GM18517 (cell line): Measurements from ENCODE around the gene SLC25A48.
"Not testable (repeated sequence)": the region's sequence is repeated elsewhere in the genome, so short reads cannot be mapped to it uniquely, and the experiment has no call there.

Experiments used
- ATAC-seq: cut with Tn5 transposase; IDR thresholded peaks from one replicate; pipeline ENCODE4 v1.9.1; 2021; ENCODE audit warnings: mild to moderate bottlenecking, moderate library complexity; ENCODE audit not compliant: unreplicated experiment

The SLC25A48 gene

DNA sequence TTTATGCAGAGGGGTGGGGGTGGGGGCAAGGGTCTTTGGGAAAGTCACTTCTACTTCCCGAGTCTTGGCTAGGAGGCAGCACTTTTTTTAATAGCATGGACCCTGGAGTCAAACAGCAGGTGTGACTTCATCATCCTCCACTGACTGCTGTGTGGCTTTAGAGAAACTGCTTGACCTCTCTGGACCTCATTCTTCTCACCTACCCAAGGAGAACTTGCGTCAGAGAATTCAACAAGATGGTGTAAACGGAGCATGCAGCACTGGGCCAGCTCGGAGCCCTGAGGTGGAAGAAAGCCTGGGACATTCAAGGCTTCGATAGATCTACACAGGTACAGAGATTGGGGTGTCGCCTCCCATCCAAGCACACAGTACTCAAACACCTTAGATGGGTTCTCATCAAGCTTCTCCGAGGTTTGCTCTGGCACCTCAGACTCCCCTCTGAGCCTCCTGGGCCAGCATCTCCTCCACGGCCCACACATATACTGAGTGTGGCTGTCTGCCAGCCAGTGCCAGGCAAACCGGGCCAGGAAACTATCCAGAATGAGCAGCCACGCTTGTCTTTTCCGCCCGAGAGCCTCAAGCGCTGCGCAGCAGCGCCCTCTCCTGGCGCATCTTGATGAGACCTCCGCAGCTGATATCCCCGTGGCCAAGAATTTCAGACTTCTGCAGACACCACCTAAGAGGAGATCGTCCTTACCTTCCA, 4.6 kb upstream of the SLC25A48 start:
- no peak for ATAC-seq

GRCh38 chr5:135830384-135830700, 4.1 kb upstream of the SLC25A48 start:
- ATAC-seq = no peak

DNA sequence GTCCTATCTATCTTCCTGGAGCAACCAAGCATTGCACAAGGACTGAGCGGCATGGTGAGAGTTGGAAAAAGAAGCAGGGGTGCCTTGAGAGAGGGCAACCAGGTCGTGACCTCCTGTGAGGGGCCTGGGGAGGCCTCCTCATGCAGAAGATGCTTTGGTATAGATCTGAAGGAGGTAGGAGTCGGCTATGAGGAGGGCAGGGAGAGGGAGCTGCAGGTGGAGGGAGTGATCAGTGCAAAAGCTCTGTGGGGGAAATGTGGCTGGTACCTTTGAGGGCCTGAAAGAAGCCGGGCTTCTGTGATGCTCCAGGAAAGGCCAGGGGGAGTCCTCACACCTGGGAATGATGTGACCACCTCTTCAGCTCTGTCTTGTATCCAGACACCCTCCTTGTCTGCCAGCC, 3.6 kb upstream of the SLC25A48 start:
- no peak for ATAC-seq

GRCh38 chr5:135831439-135831838, 3.0 kb upstream of the SLC25A48 start:
- ATAC-seq = no peak

GRCh38 chr5:135831851-135832555, 2.5 kb upstream of the SLC25A48 start:
- ATAC-seq = no peak

- no peak for ATAC-seq
Observed at GRCh38 chr5:135832941-135833920, 1.2 kb upstream of the SLC25A48 start.

DNA sequence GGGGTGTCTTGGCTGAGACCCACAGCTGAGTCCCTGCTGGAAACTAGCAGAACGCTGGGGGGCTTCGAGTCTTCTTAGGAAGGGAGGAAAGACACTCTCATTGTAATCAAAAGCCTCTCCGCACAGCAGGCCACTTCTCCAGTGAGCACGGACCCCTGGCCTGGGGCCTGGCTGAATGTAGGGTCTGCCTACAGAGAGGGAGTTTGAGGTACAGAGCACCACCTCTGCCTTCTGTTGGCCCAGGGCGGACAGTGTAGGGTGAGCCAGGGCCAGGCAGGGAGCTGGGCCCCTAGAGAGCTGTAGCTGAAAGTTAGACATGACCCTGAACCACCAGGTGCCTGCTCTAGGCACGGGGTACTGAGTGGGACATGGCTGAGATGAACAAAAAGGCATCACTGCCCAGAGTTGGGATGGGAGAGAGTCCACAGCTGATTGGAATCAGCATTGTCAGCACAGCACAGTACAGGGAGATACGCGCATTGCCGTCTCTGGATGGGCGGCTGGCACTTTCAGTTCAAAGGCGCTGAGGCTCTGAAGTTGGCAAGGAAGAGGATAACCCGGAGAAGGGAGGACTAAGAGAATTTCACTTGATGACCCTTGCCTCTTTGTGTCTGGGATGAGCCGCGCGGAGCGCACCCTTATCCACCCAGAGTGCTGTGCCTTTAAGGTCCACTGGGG, 363 bp upstream of the SLC25A48 start:
- peak; percentile 63 for ATAC-seq

- no peak for ATAC-seq
Observed at GRCh38 chr5:135835766-135836165, 1.3 kb downstream of the SLC25A48 start.

DNA sequence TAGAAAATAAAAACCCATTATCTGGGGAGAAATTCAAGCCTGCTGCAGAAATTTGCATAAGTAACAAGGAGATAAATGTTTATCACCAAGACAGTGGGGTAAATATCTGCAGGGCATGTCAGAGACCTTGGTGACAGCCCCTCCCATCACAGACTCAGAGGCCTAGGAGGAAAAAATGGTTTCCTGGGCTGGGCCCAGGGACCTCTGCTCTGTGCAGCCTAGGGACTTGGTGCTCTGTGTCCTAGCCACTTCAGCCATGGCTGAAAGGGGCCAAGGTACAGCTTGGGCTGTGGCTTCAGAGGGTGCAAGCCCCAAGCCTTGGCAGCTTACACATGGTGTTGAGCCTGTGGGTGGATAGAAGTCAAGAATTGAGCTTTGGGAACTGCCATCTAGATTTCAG, 3.9 kb downstream of the SLC25A48 start:
- ATAC-seq = not testable (repeated sequence)

DNA sequence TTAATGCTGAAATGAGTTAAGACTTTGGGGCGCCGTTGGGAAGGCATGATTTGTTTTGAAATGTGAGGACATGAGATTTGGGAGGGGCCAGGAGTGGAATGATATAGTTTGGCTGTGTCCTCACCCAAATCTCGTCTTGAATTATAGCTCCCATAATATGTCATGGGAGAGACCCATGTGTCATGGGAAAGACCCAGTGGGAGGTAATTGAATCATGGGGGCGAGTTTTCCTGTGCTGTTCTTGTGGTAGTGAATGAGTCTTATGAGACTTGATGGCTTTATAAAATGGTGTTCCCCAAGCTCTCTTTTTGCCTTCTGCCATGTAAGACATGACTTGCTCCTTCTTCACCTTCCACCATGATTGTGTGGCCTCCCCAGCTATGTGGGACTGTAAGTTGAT, 5.1 kb downstream of the SLC25A48 start:
- no peak for ATAC-seq

DNA sequence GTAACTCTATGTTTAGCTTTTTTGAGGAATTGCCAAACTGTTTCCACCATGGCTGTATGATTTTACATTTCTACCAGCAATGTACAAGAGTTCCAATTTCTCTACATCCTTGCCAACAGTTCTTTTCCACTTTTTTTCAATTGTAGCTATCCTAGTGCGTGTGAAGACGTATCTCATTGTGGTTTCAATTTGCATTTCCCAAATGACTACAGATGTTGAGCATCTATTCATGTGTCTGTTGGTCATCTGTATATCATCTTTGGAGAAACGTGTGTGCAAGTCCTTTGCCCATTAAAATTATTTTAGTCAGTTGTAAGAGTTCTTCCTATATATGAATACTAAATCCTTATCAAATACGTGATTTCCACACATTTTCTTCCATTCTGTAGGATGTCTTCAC, 6.5 kb downstream of the SLC25A48 start:
- ATAC-seq = no peak

GRCh38 chr5:135842737-135843136, 8.3 kb downstream of the SLC25A48 start:
- ATAC-seq = no peak

- no peak for ATAC-seq
Observed at GRCh38 chr5:135843571-135844337, 9.3 kb downstream of the SLC25A48 start.

GRCh38 chr5:135846311-135846710, 11.8 kb downstream of the SLC25A48 start:
- ATAC-seq = no peak

- no peak for ATAC-seq
Observed at GRCh38 chr5:135847976-135848375, 13.5 kb downstream of the SLC25A48 start.

DNA sequence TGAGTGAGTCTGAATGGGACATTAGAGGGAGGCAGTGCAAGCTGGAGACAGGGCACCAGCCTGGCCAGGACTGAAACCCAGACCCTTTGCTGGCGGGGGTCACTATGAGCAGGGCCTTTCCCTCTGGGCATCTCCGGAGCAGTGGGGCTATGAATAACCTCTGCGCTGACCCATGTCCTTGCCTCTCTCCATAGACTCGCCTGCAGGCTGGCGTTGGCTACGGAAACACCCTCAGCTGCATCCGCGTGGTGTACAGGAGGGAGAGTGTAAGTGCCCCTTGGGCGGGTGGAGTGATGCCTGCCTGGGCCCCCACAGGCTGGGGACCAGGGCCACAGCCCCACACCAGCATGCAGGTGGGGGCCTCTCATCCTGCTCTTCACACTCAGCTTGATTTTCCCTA, 15.8 kb downstream of the SLC25A48 start:
- ATAC-seq = no peak

DNA sequence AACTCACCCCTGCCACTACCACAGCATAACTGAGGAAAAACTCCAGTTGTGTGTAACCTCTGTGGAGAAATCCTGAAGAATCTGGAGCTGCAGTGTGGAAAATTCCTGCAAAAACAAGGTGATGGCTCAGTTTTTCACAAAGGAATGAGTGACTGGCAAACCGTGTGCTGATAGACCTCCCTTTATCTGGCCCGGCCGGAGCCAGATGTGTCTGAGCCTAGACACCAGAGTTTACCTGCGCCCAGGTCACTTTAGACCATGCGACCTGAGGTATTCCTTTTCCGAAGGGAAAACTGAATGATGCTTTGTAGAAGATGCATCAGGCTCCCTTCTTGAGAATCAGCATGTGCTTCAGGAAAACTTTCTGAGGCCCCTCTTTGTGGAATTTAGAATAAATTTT, 16.2 kb downstream of the SLC25A48 start:
- no peak for ATAC-seq

GRCh38 chr5:135851186-135851914, 16.9 kb downstream of the SLC25A48 start:
- no peak for ATAC-seq
